ENCODE measurements around the gene LMO3. TPM values are rescaled to one million over a fixed set of nuclear protein-coding genes. Genes with fewer than 3 reads are reported as not detected.

LMO3 gene
- total and polyA plus RNA-seq, 2 of the 13 experiments (the other 11 are each of a cell fraction or from before 2014, with no cell fraction given) = not detected

DNA sequence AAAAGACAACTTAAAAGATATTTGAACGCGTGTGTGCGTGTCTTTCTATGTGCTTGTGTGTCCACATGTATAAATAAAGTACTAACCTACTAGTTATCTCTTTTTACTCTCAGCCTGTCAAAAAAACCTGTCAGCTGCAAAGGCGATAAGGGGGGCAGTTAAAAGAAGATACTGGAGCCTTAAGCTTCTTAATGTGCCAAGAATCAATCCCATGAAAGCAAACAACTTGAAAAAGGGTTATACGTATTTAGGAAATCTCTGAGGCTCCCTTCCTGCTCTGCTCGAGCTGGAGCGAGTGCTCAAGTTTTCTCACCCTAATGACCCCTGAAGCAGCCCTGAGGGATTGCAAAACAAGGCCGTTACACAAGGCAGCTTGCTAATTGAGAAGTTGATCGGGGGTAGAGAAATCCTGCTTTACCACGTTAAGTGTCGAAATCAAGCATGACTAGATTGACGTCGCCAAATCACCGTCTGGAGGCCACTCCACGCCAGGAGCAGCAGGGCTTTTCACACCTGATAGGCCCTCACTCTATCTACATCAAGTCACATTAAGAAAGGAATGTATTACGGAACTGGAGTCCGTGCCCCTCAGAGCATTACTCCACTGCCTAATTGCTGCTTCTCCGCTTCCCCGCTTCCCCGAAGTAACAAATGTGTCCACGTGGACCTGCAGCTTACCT lies 32.4 kb downstream of the LMO3 start:
- DNase-seq (ENCODE audit: low spot score) = peak; percentile 18
- H4K20me1 ChIP-seq (ENCODE audit: insufficient read depth, low read length) = no peaks in the 10 kb centered on the region
- in situ Hi-C loops (cut with HindIII; ENCODE audit: extremely low pct_ligation_motif_present, low pct_unique_long_range_greater_than_20kb) = no loop called here
- H3K4me1 ChIP-seq (ENCODE audit: insufficient read depth, low read length) = peaks cover 9% of the 10 kb centered on the region; the same call in 1 of the 2 replicates
- intact Hi-C loops (cut with micrococcal nuclease; ENCODE audit: unreplicated experiment) = no loop called here
- H3K4me2 ChIP-seq (ENCODE audit: low read depth, low read length) = peak overlapping the region; percentile 48
- no peaks in the 10 kb centered on the region for H3K36me3 ChIP-seq (replicated peaks in 1 of 2; ENCODE audit: control insufficient read depth in 1 of 2, insufficient read depth in 2 of 2, low read length in 2 of 2)
- H3K79me2 ChIP-seq (ENCODE audit: insufficient read depth, low read length) = no peaks in the 10 kb centered on the region
- BruUV-seq (replicated peaks) = no TSS peak
- H3K9ac ChIP-seq (ENCODE audit: insufficient read depth, low read depth, low read length) = no peak overlapping the region
- ChIA-PET POLR2A (no interaction called here), CTCF (ENCODE audit: low intra/inter-chr PET ratio, low total read pairs) (no interaction called here)
- no peak overlapping the region; a peak in 1 of 6 replicates for H3K4me3 ChIP-seq (replicated peaks in 1 of 3; ENCODE audit: insufficient read depth in 1 of 3, low read depth in 2 of 3, low read length in 3 of 3)
- peak; percentile 32 for FAIRE-seq
- peak; percentile 87 for ATAC-seq
- no peaks in the 10 kb centered on the region for H3K9me3 ChIP-seq (ENCODE audit: low read length)
- no peak overlapping the region for H3K27ac ChIP-seq (ENCODE audit: extremely low read length, insufficient read depth, low read length)
- H2AFZ ChIP-seq (ENCODE audit: low read length) = peak overlapping the region; percentile 51
- WGBS (ENCODE audit: low lambda C conversion rate) = 14% methylated on average over 19 of the region's 21 CpGs
- H3K27me3 ChIP-seq (ENCODE audit: control insufficient read depth in 1 of 2, insufficient read depth in 2 of 2, low read length in 2 of 2) = no peaks in the 10 kb centered on the region
- no peak for TF ChIP-seq TCF12 (IDR thresholded peaks at IDR 0.05)
- no peak for TF ChIP-seq TCF12 (CRISPR knock-in tag; IDR thresholded peaks at IDR 0.05)
- no peak for TF ChIP-seq THAP11 (CRISPR knock-in tag; IDR thresholded peaks at IDR 0.05)
- TF ChIP-seq, protein P1, sequence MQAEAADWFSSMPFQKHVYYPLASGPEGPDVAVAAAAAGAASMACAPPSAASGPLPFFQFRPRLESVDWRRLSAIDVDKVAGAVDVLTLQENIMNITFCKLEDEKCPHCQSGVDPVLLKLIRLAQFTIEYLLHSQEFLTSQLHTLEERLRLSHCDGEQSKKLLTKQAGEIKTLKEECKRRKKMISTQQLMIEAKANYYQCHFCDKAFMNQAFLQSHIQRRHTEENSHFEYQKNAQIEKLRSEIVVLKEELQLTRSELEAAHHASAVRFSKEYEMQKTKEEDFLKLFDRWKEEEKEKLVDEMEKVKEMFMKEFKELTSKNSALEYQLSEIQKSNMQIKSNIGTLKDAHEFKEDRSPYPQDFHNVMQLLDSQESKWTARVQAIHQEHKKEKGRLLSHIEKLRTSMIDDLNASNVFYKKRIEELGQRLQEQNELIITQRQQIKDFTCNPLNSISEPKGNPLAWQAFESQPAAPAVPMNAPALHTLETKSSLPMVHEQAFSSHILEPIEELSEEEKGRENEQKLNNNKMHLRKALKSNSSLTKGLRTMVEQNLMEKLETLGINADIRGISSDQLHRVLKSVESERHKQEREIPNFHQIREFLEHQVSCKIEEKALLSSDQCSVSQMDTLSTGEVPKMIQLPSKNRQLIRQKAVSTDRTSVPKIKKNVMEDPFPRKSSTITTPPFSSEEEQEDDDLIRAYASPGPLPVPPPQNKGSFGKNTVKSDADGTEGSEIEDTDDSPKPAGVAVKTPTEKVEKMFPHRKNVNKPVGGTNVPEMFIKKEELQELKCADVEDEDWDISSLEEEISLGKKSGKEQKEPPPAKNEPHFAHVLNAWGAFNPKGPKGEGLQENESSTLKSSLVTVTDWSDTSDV (CRISPR knock-in tag; IDR thresholded peaks at IDR 0.05) = no peak
- no peak for TF ChIP-seq ZNF619 (CRISPR knock-in tag; IDR thresholded peaks at IDR 0.05)
- TF ChIP-seq CEBPB (IDR thresholded peaks at IDR 0.05; ENCODE audit: borderline replicate concordance, low read depth, low read length) = peak; percentile 81
- TF ChIP-seq, protein P2, sequence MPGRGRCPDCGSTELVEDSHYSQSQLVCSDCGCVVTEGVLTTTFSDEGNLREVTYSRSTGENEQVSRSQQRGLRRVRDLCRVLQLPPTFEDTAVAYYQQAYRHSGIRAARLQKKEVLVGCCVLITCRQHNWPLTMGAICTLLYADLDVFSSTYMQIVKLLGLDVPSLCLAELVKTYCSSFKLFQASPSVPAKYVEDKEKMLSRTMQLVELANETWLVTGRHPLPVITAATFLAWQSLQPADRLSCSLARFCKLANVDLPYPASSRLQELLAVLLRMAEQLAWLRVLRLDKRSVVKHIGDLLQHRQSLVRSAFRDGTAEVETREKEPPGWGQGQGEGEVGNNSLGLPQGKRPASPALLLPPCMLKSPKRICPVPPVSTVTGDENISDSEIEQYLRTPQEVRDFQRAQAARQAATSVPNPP (CRISPR knock-in tag; IDR thresholded peaks at IDR 0.05) = no peak
- no peak for TF ChIP-seq ELF4 (CRISPR knock-in tag; IDR thresholded peaks at IDR 0.05; ENCODE audit: borderline replicate concordance)
- TF ChIP-seq, protein P3, sequence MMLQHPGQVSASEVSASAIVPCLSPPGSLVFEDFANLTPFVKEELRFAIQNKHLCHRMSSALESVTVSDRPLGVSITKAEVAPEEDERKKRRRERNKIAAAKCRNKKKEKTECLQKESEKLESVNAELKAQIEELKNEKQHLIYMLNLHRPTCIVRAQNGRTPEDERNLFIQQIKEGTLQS (CRISPR knock-in tag; IDR thresholded peaks at IDR 0.05) = no peak
- TF ChIP-seq, protein P4, sequence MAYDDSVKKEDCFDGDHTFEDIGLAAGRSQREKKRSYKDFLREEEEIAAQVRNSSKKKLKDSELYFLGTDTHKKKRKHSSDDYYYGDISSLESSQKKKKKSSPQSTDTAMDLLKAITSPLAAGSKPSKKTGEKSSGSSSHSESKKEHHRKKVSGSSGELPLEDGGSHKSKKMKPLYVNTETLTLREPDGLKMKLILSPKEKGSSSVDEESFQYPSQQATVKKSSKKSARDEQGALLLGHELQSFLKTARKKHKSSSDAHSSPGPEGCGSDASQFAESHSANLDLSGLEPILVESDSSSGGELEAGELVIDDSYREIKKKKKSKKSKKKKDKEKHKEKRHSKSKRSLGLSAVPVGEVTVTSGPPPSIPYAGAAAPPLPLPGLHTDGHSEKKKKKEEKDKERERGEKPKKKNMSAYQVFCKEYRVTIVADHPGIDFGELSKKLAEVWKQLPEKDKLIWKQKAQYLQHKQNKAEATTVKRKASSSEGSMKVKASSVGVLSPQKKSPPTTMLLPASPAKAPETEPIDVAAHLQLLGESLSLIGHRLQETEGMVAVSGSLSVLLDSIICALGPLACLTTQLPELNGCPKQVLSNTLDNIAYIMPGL (CRISPR knock-in tag; IDR thresholded peaks at IDR 0.05; ENCODE audit: borderline replicate concordance in 1 of 2, low read depth in 1 of 2) = no peak
- TF ChIP-seq AGO1 (IDR thresholded peaks at IDR 0.05; ENCODE audit: low read depth, low read length, poor library complexity, severe bottlenecking) = no peak
- TF ChIP-seq NPAS2 (CRISPR knock-in tag; IDR thresholded peaks at IDR 0.05; ENCODE audit: borderline replicate concordance) = no peak
- no peak for TF ChIP-seq AHR (CRISPR knock-in tag; IDR thresholded peaks at IDR 0.05)
- TF ChIP-seq NR2F6 (IDR thresholded peaks at IDR 0.05) = no peak
- peak; percentile 33; the same call in 1 of the 2 replicates for TF ChIP-seq NR2F6 (CRISPR knock-in tag; IDR thresholded peaks at IDR 0.05)
- TF ChIP-seq HOXA7 (CRISPR knock-in tag; IDR thresholded peaks at IDR 0.05) = no peak
- peak; percentile 18; the same call in 1 of the 2 replicates for TF ChIP-seq HNF4A (CRISPR knock-in tag; IDR thresholded peaks at IDR 0.05)
- TF ChIP-seq ZBTB21 (CRISPR knock-in tag; IDR thresholded peaks at IDR 0.05) = no peak

Data from HepG2 (cell line).